Activated gamma-delta T cell treated with anti-CD3 and anti-CD28 coated beads, Interleukin-2, amount 50 U/mL, for 16 hours (primary cell): Measurements from ENCODE around the gene ITM2C.

Experiments used
- DNase-seq: peaks from one replicate; pipeline ENCODE4 v3.0.0-alpha.2; 2020; ENCODE audit warnings: low read depth

Gene ITM2C

GRCh38 chr2:230852113-230852512, 12.6 kb upstream of the ITM2C start:
- no peak for DNase-seq

- no peak for DNase-seq
Measured at GRCh38 chr2:230861552-230862255, 3.0 kb upstream of the ITM2C start.

- DNase-seq = no peak
Measured at GRCh38 chr2:230862292-230862691, 2.5 kb upstream of the ITM2C start.

GRCh38 chr2:230863031-230863430, 1.7 kb upstream of the ITM2C start:
- no peak for DNase-seq

DNA sequence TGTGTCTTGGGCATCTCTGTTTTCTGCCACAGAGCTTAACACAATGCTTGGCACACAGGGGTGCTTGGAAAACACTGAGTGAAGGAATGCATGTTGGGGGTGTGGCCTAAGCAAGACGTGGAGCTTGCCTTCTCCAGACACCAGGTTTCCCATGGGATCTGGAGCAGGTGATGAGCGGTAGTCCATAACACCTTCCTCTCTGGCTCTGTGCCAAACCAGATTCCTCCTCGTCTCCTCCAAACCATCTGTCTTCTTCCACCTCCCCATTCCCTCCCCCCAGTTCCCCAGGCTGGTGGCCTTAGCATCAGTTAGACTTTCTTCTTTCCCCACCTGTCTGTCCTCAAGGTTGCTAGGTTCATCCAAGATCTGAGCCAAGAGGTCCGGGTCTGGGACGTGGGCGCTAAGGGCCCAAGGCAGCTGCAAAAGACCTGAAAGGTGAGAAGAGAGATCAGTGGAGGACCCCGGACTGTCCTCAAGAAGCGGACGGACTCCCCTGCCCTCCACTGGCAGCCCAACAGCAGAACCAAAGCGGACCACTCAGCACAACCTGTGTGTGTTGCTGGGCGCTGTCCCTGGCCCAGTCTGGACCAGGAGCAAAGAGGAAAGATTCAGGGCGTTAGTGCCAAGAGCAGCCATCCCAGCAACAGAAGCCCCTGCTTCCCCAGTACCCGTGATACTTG, 1.2 kb upstream of the ITM2C start:
- DNase-seq = no peak

- no peak for DNase-seq
Measured at GRCh38 chr2:230864122-230864604, 579 bp upstream of the ITM2C start.

DNA sequence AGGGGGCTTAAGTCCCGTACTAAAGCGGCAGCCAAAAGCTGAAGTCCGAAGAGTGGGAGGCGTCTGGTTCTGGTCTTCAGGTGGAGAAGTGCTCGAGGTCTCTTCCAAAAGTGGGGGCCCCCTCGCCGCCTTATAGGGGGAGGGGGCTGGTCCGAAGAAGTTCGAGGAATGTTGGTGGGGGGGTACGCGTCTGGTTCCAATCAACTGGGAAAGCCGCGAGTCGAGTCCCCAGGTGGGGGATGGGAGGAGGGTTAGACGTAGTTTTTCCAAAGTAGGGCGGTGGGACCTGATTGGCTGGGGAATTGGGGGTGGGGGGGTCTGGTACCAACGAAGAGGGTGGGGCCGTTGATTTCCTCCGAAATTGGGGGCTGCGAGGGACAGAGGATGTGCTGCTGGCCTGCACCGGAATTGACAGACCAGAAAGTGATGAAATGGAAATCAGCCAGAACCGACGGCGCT, 594 bp downstream of the ITM2C start:
- no peak for DNase-seq

- peak; percentile 39 for DNase-seq
Measured at GRCh38 chr2:230865766-230866755, 1.3 kb downstream of the ITM2C start.

GRCh38 chr2:230866756-230867523, 2.2 kb downstream of the ITM2C start:
- DNase-seq = peak; percentile 56

- DNase-seq = no peak
Measured at GRCh38 chr2:230868161-230868946, 3.6 kb downstream of the ITM2C start.

- DNase-seq = no peak
Measured at GRCh38 chr2:230868947-230869913, 4.5 kb downstream of the ITM2C start.

GRCh38 chr2:230869914-230870543, 5.3 kb downstream of the ITM2C start:
- no peak for DNase-seq

GRCh38 chr2:230870544-230871360, 6.0 kb downstream of the ITM2C start:
- DNase-seq = no peak

DNA sequence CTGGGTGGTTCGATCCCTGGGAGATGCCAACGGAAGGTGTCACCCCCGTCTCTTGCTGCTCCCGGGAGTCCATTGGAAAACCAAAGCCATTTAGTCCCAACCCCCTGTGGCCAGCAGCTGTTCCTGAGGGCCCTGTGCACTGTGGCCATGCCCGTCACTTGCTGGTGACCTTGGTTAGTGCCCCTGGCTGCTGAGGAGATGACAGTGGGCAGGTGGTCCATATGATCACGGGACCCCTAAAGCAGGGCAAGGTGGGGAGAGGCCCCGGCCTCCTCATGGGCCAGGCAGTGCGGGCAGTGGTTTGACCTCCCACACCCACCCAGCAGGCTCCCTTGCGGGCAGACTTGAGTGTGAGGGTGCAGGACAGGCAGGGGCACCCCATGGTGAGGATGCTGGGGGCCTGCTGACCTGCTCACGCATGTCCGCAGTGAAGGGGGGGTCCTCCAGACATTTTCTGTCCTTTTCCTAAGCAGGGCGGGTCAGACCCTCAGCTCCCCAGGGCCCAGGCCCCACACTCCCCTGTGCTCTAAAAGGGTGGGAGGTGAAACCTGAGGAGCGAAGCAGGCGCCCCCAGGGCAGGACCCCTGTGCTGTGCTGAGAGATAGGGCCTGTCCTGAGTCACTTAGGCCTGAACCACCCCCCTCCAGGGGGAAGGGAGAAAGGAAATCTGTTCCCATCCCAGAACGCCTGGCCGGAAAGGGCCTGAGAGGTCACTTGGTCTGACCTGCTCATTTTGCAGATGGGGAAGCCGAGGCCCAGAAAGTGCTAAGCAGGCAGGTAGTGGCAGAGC, 6.8 kb downstream of the ITM2C start:
- DNase-seq = no peak

DNA sequence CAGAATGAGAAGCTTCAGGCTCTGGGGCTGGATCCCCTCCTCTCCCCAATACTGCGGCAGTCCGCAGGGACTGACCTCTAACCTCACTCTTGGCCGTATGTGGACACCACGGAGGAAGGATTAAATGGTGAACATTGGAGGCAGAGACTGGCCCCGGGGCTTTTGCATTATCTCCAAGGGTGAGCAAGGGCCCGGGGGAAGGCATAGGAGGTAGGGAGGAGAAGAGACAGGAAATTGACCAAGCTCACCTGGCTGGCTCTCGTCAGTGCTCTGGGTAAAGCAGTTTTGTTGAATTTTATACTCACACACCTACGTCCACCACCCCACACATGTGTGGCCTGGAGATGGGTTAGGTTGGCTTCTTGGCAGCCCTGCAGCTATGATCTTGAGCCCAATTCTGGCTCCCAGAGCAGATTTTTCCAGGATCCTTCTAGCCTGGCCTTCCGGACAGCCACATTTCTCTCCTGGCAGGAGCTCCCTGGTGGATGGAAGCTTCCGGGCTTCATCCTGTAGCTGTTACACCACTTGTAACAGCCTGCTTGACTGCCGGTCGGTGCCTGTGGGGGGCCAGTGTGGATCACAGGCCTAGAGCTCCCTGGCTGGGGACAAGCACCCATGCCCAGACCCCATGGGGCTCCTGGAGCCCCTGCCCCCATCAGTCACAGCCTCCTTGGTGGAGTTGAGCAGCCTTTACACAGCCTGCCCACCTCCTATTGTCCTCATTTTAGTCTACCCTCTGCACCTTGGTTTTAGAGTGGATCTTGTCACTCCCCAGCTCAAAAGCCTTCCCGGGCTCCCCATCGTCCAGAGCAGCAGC, 7.6 kb downstream of the ITM2C start:
- DNase-seq = no peak

DNA sequence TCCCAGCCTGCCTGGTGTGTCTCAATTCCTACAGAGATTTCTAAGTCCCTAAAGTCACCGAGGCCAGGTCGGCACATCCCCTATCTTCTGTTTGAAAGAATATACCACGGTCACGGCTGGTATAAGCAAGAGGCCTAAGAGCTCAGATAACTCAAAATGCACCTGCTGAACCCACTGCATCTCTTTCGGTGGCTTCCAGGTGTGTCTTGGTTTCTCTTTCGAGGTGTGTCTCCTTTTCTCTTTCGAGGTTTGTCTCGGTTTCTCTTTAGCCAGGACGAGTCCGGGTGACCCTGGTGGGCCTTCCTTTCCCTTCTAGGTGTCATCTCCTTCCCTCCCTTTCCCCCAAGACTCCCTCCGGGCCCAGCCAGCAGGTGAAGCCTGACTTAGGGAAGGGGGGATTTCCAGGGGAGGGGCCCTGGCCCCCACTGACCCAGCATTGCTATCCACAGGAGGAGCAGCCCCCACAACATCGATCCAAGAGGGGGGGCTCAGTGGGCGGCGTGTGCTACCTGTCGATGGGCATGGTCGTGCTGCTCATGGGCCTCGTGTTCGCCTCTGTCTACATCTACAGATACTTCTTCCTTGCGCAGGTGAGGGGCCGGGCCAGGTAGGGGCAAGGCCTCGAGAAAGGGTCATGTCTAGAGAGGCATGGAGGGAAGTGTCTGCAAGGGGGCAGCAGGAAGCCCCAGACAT, 8.4 kb downstream of the ITM2C start:
- no peak for DNase-seq
